ES-I3 (cell line): ENCODE results near the gene ANKRD13D.

Experiments
- H3K36me3 ChIP-seq: 2 replicates; pipeline ENCODE4 v1.6.1; 2013; ENCODE audit warnings: mild to moderate bottlenecking, low read length, control low read depth, moderate library complexity; ENCODE audit not compliant: insufficient read depth
- H3K4me1 ChIP-seq: 2 replicates; pipeline ENCODE4 v1.6.1; 2013; ENCODE audit warnings: mild to moderate bottlenecking, control low read depth, low read length; ENCODE audit not compliant: insufficient read depth
- H3K9ac ChIP-seq: 2 replicates; pipeline ENCODE4 v1.6.1; 2013; ENCODE audit warnings: low read depth, mild to moderate bottlenecking, low read length, moderate library complexity
- H3K9me3 ChIP-seq: 2 replicates; pipeline ENCODE4 v1.6.1; 2013; ENCODE audit warnings: mild to moderate bottlenecking, low read length, moderate library complexity; ENCODE audit not compliant: control insufficient read depth, insufficient read depth

ANKRD13D gene

DNA sequence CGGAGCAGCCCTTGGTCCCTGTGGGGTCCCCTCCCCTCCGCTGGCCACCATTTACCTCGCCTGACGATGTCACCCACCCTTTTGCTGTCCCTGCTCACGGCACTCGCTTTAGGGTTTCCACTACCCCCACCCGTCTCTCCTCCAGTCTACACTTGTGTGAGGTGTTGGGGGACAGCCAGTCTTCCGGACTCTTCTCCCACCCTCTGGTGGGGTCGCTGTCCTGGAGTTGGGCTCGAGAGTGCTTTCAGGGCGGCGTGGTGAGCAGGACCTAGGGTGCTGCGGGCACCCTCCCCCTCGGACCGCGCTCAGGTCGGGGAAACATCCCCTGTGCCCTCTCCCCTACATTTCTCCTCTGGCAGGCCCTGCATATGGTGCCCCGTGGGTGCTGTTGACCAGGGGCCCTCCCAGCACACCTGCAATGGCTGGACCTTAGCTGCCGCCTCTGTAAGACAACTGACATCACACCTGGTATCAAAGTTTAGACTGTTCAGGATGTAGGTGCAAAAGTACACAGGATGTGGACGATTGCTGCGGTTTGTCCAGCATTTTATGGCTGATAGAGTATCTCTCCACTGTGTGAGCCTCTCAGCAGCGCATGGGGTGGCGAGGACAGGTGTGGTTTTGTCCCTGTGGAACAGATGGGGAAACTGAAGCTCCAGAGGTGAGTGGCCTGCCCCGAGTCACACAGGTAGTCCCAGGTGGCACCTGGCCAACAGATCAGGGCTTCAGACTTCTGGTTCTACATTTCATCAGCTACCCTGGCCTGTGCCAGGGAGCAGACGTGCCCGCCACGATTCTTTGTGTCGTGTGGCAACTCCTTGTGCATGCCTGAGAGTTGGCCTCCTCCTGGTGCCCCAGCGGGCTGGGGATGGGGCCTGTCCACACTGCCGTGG lies 21.7 kb upstream of the ANKRD13D start:
- Histone ChIP-seq H3K36me3 (no peaks in the 10 kb centered on the region), H3K9me3 (no peaks in the 10 kb centered on the region), H3K9ac (peak overlapping the region; percentile 52), H3K4me1 (peaks cover 17% of the 10 kb centered on the region)

DNA sequence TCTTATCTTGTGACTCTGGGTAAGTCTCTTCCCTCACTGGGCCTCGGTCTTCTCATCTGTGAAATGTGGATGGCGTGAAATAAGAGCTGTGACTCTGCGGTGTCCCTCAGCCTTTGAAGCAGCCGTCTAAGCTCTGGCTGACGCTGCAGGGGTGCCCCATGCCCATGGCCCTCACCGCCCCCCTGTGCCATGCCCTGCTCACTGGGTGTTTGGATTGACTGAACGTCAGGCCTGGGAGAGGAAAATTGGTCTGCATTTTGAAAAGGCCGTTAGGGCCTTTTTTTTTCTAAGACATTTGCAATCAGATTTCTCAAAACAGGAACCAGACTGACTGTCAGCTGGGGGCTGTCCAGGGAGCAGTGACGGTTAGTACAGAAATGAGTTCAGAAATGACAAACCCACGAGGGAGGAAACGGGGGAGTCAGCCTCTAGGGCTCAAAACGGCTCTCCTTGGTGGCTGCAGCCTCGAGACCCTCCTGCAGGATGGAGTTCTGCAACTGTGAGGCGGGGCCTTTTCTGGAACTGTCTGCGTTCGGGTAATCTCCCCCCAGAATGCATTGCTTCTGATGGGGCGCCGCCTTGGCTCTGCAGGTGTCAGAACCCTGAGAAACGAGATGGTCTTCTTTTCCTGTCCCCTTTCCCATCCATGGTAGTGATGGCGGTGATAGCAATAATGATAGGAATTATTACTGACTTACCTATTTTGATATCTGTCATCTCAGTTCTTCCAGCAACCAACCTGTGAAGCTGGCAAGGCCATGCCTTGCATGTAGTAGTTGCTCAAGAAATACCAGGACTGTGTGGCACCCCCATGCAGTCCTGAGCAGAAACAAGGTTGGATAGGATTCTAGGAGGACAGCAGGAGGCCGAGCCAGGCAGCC lies 20.8 kb upstream of the ANKRD13D start:
- no peak overlapping the region for H3K9ac ChIP-seq
- H3K4me1 ChIP-seq, result peaks cover 17% of the 10 kb centered on the region
- no peaks in the 10 kb centered on the region for H3K36me3 ChIP-seq
- no peaks in the 10 kb centered on the region for H3K9me3 ChIP-seq

DNA sequence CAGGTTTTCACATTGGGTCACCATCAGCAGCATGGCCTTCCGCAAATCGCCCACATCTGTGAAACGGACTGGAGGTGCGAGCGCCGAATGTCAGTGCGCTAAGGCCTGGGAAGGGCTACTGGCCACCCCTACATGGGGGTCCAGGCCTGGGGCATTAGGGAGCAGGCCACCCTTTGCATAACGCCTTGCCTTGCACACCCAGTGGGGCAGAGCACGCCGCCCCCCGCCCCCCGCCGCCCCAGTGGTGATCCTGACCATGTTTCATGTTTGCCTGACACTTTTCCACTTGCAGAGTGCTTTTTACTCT lies 20.2 kb upstream of the ANKRD13D start:
- Histone ChIP-seq H3K9me3 (no peaks in the 10 kb centered on the region), H3K9ac (no peak overlapping the region), H3K36me3 (no peaks in the 10 kb centered on the region), H3K4me1 (peaks cover 17% of the 10 kb centered on the region)

DNA sequence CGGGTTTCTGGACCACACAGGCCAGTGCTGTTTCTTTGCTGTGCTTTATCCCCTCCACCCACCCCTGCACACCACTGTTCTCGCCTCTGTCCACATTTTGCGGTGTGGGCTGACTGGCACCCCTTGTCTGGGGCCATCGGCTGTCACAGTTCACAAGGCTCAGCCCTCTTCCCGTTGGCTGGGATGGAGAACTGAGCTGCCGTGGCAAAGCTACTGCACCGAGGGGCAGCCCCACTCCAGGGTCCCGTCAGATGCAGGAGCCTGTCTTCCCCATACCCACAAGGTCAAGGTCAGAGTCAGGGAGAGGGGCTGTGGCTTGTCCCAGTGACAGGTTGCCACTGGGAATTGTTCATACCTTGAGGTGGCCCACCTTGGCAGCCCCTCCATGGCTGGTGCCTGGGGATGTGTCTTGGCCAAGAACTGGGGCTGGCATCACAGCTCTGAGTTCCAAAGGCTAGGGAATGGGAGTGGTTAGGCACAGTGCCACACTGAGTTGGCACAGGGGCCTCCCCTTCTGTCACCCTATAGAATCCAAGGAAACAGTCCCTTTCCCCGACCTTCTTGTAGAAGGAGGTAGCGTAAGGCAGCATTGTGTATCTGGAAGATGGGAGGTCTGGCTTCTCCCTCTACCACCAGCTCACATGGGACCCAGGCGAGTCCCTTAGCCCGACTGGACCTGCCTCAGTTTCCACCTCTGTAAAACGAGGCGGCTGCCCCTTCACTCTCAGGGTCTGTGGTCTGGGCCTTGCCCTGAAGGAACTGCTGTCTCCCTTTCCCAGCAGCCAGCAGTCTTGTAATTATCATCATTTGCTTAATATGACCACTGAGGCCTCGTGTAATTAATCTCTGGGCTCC lies 19.5 kb upstream of the ANKRD13D start:
- H3K9me3 ChIP-seq, result no peaks in the 10 kb centered on the region
- H3K36me3 ChIP-seq, result no peaks in the 10 kb centered on the region
- H3K9ac ChIP-seq, result peak overlapping the region; percentile 17
- peaks cover 17% of the 10 kb centered on the region for H3K4me1 ChIP-seq

- H3K9ac ChIP-seq, result peak overlapping the region; percentile 17
- peaks cover 17% of the 10 kb centered on the region for H3K4me1 ChIP-seq
- no peaks in the 10 kb centered on the region for H3K9me3 ChIP-seq
- H3K36me3 ChIP-seq, result no peaks in the 10 kb centered on the region
Measured at GRCh38 chr11:67270256-67271204, 18.6 kb upstream of the ANKRD13D start.

- peaks cover 19% of the 10 kb centered on the region for H3K4me1 ChIP-seq
- no peak overlapping the region for H3K9ac ChIP-seq
- no peaks in the 10 kb centered on the region for H3K36me3 ChIP-seq
Measured at GRCh38 chr11:67271205-67271540, 17.9 kb upstream of the ANKRD13D start.

GRCh38 chr11:67271541-67272284 lies 17.4 kb upstream of the ANKRD13D start:
- Histone ChIP-seq H3K9me3 (no peaks in the 10 kb centered on the region), H3K36me3 (no peaks in the 10 kb centered on the region), H3K9ac (no peak overlapping the region), H3K4me1 (peaks cover 23% of the 10 kb centered on the region)

More at GRCh38 chr11:67271205-67271540, 17.9 kb upstream of the ANKRD13D start:
- H3K9me3 ChIP-seq, result no peaks in the 10 kb centered on the region

DNA sequence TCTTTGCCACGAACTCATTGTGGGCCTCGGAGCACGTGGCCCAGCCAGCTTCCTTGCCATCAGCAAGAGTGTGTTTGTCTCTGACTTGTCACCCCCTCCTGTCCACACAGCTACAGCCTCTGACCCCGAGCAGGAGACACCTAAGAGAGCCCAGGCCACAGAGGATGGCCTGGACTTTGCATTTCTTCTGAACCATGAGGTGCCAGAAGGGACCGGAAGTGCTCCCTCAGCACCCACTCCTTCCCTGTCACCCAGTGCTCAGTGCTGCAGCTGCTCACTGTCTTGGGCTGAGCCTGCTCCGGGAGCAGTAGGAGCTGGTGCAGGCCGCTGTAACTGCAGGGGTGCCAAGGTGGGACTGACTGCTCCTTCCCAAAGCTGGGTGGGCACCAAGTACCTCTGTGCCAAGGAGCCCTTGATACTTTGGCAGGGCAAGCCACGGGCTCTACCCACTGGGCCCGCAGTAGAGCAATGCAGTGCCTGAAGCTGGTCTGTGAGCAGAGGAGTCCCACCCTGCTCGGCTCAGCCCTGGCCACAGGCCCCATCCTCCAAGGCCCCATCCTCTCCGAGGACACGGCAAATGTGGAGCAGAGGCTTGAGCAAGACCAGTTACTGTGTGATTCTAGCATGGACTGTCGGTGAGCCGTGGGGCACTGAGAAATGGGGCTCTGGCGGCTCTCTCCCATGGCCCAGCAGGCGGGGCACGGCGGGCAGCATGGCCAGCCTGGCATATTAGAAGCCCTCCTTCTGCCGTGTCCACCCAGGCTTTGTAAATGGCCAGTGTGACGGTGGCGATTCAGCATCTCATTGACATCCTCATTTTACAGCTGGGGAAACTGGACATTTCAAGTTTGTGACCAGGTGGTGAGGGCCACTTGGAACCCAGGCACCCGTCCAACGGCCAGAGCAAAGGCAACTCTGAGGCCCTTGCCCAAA lies 16.5 kb upstream of the ANKRD13D start:
- no peaks in the 10 kb centered on the region for H3K9me3 ChIP-seq
- no peak overlapping the region for H3K9ac ChIP-seq
- no peaks in the 10 kb centered on the region for H3K36me3 ChIP-seq
- H3K4me1 ChIP-seq, result peaks cover 30% of the 10 kb centered on the region

DNA sequence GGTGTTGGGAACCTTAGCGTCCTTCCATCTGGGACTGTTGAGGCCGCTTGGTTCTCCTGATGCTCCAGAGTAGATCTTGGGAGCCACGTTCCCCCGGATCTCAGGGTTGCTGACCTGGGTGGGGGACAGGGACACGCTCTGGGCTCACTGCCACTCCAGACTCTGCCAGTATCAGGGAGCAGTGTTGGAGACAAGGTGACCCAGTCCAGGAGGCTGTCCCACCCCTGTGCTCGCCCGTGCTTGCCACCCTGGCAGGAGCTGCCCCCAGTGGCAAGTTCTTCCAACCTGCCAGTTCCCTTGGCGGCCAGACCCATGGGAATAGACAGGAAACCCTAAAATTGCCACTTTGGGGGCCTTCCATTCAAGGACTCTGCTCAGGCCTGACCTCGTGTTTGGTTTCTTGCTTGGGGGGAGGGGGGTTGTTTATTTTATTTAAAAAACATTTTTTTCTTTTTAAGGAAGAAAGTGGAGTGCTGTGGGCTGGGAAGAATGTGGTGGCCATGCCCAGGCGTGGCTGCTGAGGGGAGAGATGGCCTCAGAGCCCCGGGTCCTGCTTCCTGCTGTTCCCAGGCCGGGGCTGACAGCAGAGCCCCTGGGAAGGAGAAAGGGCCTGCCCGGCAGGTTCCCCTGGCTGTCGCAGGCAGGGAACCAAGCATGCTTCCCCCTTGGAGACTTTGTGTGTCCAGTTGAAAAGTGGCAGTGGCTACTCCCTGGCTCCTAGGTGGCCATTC lies 15.7 kb upstream of the ANKRD13D start:
- H3K36me3 ChIP-seq, result no peaks in the 10 kb centered on the region
- no peak overlapping the region for H3K9ac ChIP-seq
- H3K4me1 ChIP-seq, result peaks cover 36% of the 10 kb centered on the region
- H3K9me3 ChIP-seq, result no peaks in the 10 kb centered on the region

DNA sequence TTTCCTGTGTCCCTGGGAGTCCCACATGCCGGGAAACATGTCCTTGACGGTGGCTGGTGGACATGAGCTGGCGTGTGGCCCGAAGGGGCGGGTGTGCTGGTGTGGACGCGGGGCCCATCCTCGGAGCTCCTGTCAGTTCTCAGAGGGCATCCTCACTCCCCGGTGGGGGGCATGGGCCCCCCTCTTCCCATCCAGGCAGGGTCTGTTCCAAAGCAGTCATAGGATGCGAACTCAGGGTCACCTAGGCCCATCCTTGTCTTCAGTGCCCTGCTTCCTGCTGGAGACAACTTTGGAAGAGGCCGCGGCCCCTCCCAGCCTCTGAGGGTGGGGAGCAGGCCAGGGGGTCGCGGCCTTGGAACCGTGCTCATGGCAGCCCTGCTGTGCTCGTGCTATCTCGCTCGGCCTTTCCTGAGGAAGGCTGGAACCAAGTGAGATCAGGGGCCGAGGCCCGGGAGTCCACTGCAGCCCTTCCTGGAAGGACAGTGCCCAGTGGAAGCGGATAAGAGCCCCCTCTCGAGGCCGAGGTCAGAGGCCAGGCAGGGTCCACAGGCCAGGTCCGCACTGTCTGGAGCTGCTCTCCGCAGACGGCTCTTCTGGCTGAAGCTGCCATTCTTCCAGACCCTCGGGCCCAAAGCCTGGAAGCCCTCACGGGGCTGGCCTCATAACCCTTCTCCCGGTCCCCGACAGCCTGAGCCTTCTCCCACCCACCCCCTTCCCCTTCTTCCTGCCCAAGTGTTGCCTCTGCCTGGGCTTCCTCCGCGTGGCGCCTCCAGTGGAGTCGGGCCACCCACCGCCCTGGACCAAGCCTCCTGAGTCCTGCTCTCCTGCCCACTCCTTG lies 14.1 kb upstream of the ANKRD13D start:
- H3K9ac ChIP-seq, result no peak overlapping the region
- peaks cover 30% of the 10 kb centered on the region for H3K4me1 ChIP-seq

More for the DNA sequence above, 14.1 kb upstream of the ANKRD13D start:
- Histone ChIP-seq H3K9me3 (no peaks in the 10 kb centered on the region), H3K36me3 (peaks cover 3% of the 10 kb centered on the region)
